ENCODE measurements around the gene C14orf132.

DNA sequence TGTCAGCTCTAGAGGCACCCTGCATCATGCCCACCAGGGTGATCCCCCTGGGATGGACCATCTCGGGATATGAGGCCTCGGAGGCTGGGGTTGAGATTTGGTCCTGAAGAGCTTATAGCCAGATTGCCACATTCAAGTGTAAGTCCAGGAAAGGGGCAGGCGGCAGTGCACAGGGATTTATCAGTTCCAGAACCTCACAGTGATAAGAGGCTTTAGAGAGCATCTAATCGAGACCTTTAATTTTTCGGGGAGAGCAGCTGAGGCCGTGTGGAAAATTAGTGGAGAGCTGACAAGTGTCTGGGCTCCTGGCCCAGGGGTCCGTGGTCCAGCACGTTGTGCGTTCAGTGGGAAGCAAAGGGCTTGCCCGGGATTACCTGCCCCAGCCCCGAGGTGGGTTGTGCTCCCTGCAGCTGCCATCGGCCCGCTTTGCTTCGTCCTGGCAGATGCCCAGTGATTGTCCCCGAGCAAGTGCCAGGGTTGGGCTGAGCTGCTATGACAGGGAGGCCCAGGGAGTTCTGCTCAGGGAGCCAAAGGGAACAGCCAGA lies 52.1 kb downstream of the C14orf132 start:
- TF ChIP-seq, protein P1, sequence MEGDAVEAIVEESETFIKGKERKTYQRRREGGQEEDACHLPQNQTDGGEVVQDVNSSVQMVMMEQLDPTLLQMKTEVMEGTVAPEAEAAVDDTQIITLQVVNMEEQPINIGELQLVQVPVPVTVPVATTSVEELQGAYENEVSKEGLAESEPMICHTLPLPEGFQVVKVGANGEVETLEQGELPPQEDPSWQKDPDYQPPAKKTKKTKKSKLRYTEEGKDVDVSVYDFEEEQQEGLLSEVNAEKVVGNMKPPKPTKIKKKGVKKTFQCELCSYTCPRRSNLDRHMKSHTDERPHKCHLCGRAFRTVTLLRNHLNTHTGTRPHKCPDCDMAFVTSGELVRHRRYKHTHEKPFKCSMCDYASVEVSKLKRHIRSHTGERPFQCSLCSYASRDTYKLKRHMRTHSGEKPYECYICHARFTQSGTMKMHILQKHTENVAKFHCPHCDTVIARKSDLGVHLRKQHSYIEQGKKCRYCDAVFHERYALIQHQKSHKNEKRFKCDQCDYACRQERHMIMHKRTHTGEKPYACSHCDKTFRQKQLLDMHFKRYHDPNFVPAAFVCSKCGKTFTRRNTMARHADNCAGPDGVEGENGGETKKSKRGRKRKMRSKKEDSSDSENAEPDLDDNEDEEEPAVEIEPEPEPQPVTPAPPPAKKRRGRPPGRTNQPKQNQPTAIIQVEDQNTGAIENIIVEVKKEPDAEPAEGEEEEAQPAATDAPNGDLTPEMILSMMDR (IDR thresholded peaks at IDR 0.05), result no peak
- no peak for TF ChIP-seq POLR2A (IDR thresholded peaks at IDR 0.05)
